Skin of body (tissue), 3 donors: ENCODE data around the gene FAM240A. TPM values are rescaled to one million over a fixed set of nuclear protein-coding genes. Genes with fewer than 3 reads are reported as not detected.

Source experiments
- DNase-seq: peaks from one replicate; lab custom pipeline; 2025; lab: John Stamatoyannopoulos, UW
- small RNA-seq: library from RNA; depleted of rRNA; stranded (forward); fragments of <200 nt; gene quantifications from one replicate; pipeline ENCODE3, GENCODE V24; 2014; ENCODE audit warnings: low replicate concordance
- total RNA-seq: library from RNA; depleted of rRNA; stranded (reverse); fragments of >200 nt; gene quantifications from one replicate; pipeline ENCODE4 v1.2.3, GENCODE V29; 2014

FAM240A gene
- total RNA-seq, 1 donor from 2014 or later, result not detected

GRCh38 chr3:46673151-46674030, 61.1 kb downstream of the FAM240A start:
- DNase-seq, result no peak

- no peak for DNase-seq
These were observed 61.9 kb downstream of the FAM240A start for GRCh38 chr3:46674031-46674845.

- no peak for DNase-seq
These were observed 63.1 kb downstream of the FAM240A start for GRCh38 chr3:46675426-46675825.

Small RNA genes within 50 kb of the gene (small RNA-seq; reads per million reads assigned to genes)
- gene RF00591, result not detected

Other genes starting within 250 kb of the FAM240A start
- 0.10 TPM for gene CCR5, start 241.6 kb upstream of the FAM240A start, total RNA-seq
- 1.2 TPM for gene CCRL2, start 205.3 kb upstream of the FAM240A start, total RNA-seq
- 60.7 TPM for gene LTF, start 147.6 kb upstream of the FAM240A start, total RNA-seq
- not detected for gene RTP3, start 114.5 kb upstream of the FAM240A start, total RNA-seq
- gene LRRC2, start 46.2 kb upstream of the FAM240A start, total RNA-seq, result 2.8 TPM
- gene ALS2CL, start 81.2 kb downstream of the FAM240A start, total RNA-seq, result 21.0 TPM
- 0.30 TPM for gene TMIE, start 88.9 kb downstream of the FAM240A start, total RNA-seq
- 0.89 TPM for gene PRSS50, start 105.3 kb downstream of the FAM240A start, total RNA-seq